ENCODE results near the gene JUNB. TPM values are rescaled to one million over a fixed set of nuclear protein-coding genes. Genes with fewer than 3 reads are reported as not detected.

JUNB gene
- total RNA-seq, 1 donor from 2014 or later, result 1,161 TPM

DNA sequence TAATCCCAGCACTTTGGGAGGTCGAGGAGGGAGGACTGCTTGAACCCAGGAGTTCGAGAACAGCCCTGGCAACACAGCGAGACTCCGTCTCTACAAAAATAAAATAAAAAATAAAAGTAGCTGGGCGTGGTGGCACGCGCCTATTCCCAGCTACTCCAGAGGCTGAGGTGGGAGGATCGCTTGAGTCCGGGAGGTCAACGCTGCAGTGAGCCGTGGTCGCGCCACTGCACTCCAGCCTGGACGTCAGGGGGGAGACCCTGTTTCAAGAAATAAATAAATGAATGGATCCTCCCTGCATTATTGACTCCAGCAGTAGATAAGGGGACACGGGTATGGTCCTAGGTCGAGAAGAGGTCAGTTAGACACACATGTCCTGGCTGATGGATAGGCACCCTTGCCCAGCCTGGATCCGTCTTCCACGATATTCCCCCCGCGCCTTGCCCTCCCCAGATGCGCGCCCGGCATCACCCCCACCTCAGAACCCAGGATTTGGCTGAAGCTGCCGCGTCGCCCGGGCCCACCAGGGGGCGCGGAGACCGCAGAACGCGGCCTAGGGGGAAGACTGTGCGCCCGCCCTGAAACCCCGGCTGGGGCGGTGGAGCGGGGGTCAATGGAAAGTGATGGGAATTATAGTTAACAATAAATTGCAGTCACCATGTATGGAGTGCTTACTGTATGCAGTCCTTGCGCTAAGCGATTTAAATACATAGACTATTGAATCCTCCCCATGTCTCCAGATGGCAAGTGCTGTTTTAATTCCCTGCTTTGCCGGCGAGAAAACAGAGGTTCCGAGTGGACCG is 13.9 kb upstream of the JUNB start:
- no peaks in the 10 kb centered on the region for H3K9me3 ChIP-seq
- H3K27ac ChIP-seq, result peak overlapping the region; percentile 94
- TF ChIP-seq, protein P1, sequence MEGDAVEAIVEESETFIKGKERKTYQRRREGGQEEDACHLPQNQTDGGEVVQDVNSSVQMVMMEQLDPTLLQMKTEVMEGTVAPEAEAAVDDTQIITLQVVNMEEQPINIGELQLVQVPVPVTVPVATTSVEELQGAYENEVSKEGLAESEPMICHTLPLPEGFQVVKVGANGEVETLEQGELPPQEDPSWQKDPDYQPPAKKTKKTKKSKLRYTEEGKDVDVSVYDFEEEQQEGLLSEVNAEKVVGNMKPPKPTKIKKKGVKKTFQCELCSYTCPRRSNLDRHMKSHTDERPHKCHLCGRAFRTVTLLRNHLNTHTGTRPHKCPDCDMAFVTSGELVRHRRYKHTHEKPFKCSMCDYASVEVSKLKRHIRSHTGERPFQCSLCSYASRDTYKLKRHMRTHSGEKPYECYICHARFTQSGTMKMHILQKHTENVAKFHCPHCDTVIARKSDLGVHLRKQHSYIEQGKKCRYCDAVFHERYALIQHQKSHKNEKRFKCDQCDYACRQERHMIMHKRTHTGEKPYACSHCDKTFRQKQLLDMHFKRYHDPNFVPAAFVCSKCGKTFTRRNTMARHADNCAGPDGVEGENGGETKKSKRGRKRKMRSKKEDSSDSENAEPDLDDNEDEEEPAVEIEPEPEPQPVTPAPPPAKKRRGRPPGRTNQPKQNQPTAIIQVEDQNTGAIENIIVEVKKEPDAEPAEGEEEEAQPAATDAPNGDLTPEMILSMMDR (IDR thresholded peaks at IDR 0.05), result peak; percentile 81 to 98 (median 96)
- TF ChIP-seq POLR2A (IDR thresholded peaks at IDR 0.05) (no peak), POLR2AphosphoS5 (IDR thresholded peaks at IDR 0.05; ENCODE audit: insufficient read depth in 1 of 2, low read depth in 1 of 2) (peak; percentile 53 to 76)
- no peaks in the 10 kb centered on the region for H3K27me3 ChIP-seq
- intact Hi-C loops (cut with DNase I), result loop anchor here (1.0 kb wide), 1 partner anchor 19 kb away; no protein-coding TSS in a partner anchor
- H3K4me1 ChIP-seq, result peaks cover 45% of the 10 kb centered on the region
- no peak for DNase-seq (ENCODE audit: extremely low spot score in 2 of 2)
- H3K36me3 ChIP-seq, result no peaks in the 10 kb centered on the region
- H3K4me3 ChIP-seq, result peak overlapping the region; percentile 56 to 85

DNA sequence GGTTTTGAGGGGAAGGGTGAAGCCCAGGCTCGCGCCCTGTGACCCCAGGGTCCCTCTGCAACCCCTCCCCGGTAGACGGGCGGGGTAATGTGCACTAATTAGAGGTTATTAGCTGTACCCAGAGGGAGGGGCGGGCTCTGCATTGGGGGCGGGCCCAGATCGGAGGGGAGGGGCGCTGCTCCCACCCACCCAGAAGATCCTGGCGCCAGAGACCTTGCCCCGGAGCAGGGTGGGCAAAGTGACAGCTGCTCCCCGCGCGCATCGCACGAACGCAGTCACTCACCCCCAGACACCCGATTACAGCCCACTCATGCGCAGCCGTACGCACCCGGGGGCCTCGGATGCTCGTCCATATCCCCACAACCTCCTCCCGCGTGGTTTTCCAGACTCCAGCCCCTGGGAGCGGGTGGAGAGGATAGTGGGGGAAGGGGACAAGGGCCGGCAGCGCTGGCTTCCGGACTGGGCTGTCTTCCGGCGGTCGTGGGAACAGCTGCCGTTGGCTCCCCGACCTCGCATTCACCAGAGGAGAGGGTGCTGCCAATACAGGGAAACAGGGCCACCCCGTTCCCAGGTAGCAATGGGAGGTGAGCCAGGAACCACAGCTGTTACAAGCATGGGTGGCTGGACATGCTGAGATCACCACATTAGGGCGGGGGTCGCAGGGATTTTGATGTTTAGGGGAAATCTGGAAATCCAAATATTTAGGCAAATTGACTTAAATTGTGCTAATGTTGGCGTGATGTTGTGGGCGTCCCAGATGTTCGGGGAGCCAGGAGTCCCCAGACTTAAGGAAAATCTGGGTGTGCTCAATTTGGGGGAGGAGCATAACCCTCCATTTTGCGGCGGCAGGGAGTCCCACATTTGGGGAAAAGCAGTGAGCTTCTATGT is 13.0 kb upstream of the JUNB start:
- Histone ChIP-seq H3K27me3 (no peaks in the 10 kb centered on the region), H3K9me3 (no peaks in the 10 kb centered on the region), H3K27ac (peak overlapping the region; percentile 94), H3K4me3 (peak overlapping the region; percentile 56 to 85), H3K4me1 (peaks cover 51% of the 10 kb centered on the region), H3K36me3 (no peaks in the 10 kb centered on the region)
- DNase-seq (ENCODE audit: extremely low spot score in 2 of 2), result no peak
- peak in 1 of 2 donors; percentile 4 for TF ChIP-seq POLR2A (IDR thresholded peaks at IDR 0.05)
- TF ChIP-seq, protein P1 (IDR thresholded peaks at IDR 0.05), result no peak
- peak in 1 of 2 donors; percentile 77 for TF ChIP-seq POLR2AphosphoS5 (IDR thresholded peaks at IDR 0.05; ENCODE audit: insufficient read depth in 1 of 2, low read depth in 1 of 2)
- intact Hi-C loops (cut with DNase I), result loop anchor here (1.0 kb wide), 1 partner anchor 18 kb away; no protein-coding TSS in a partner anchor

DNA sequence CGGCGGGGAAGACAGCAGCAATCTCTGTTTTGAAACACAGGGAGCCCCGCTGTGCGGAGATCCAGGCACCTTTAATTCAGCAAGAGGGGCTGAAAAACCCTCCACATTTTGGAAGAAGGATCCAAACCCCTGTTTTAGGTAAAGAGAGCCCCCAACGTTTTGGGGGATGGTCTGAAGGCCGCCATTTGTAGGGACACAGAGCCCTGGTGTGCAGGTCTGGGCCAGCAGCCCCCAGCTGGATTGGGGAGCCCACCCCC is 12.5 kb upstream of the JUNB start:
- no peak for DNase-seq (ENCODE audit: extremely low spot score in 2 of 2)
- H3K4me1 ChIP-seq, result peaks cover 57% of the 10 kb centered on the region
- H3K27me3 ChIP-seq, result no peaks in the 10 kb centered on the region
- intact Hi-C loops (cut with DNase I), result loop anchor here (1.0 kb wide), 1 partner anchor 17 kb away; no protein-coding TSS in a partner anchor
- TF ChIP-seq, protein P1 (IDR thresholded peaks at IDR 0.05), result no peak
- TF ChIP-seq POLR2A (IDR thresholded peaks at IDR 0.05), result no peak
- TF ChIP-seq POLR2AphosphoS5 (IDR thresholded peaks at IDR 0.05; ENCODE audit: insufficient read depth in 1 of 2, low read depth in 1 of 2), result no peak
- peak overlapping the region; percentile 94 for H3K27ac ChIP-seq
- H3K4me3 ChIP-seq, result peak overlapping the region; percentile 56 to 85
- H3K9me3 ChIP-seq, result no peaks in the 10 kb centered on the region
- no peaks in the 10 kb centered on the region for H3K36me3 ChIP-seq

DNA sequence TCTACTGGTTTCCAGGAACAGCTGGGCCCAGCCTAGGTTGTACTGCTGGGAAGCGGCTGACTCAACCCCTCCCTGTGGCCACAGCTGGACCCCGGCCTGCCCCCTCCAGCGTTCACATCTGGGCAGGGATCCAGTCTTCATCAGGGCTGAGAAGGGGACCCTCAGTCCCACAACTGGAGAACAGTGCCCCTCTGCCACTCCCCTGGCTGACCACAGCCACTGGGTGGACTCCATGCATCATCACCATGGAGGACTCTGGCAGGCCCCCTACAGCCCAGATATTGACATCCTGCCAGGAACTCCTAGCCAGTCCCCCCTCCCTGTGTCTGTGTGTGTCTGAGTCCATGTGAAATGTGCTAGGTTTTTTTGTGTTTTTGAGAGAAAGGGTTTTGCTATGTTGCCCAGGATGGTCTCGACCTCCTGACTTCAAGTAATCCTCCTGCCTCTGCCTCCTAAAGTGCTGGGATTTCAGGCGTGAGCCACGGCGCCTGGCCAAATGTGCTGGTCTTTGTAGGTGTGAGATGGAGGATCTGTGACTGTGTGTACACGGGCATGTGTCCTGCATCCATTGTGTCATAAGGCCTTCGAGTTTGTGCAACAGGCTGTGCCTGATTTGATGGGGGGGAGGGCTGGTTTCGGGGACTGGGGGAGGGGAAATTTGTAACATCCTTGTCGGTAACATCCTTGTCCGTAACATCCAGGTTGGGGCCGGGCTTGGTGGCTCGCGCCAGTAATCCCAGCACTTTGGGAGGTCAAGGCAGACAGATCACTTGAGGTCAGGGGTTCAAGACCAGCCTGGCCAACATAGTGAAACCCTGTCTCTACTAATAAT is 11.9 kb upstream of the JUNB start:
- no peak for DNase-seq (ENCODE audit: extremely low spot score in 2 of 2)
- Histone ChIP-seq H3K36me3 (no peaks in the 10 kb centered on the region), H3K9me3 (no peaks in the 10 kb centered on the region), H3K27me3 (no peaks in the 10 kb centered on the region), H3K4me3 (peak overlapping the region; percentile 56 to 85), H3K27ac (peak overlapping the region; percentile 94), H3K4me1 (peaks cover 62% of the 10 kb centered on the region)
- intact Hi-C loops (cut with DNase I), result no loop called here
- no peak for TF ChIP-seq POLR2A (IDR thresholded peaks at IDR 0.05)
- peak in 1 of 2 donors; percentile 52 for TF ChIP-seq POLR2AphosphoS5 (IDR thresholded peaks at IDR 0.05; ENCODE audit: insufficient read depth in 1 of 2, low read depth in 1 of 2)

DNA sequence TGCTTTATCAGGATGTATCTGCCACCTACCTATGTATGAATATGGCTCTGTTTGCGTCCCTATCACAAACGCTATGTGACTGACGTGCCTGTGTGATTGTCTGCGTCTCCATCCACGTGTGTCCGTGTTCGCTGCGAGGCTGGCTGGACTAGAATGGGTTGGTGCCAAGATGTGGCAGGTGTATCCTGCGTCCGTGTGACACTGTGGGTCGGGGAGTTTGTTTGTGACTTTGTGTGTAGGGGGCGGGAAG is 9.2 kb upstream of the JUNB start:
- no peak for DNase-seq (ENCODE audit: extremely low spot score in 2 of 2)
- peak overlapping the region; percentile 97 for H3K27ac ChIP-seq
- H3K27me3 ChIP-seq, result no peaks in the 10 kb centered on the region
- intact Hi-C loops (cut with DNase I), result no loop called here
- no peaks in the 10 kb centered on the region for H3K36me3 ChIP-seq
- TF ChIP-seq, protein P1 (IDR thresholded peaks at IDR 0.05), result no peak
- TF ChIP-seq POLR2AphosphoS5 (IDR thresholded peaks at IDR 0.05; ENCODE audit: insufficient read depth in 1 of 2, low read depth in 1 of 2), result peak in 1 of 2 donors; percentile 16
- TF ChIP-seq POLR2A (IDR thresholded peaks at IDR 0.05), result no peak
- H3K4me1 ChIP-seq, result peaks cover 73% of the 10 kb centered on the region
- H3K4me3 ChIP-seq, result peak overlapping the region; percentile 45 to 59
- H3K9me3 ChIP-seq, result no peaks in the 10 kb centered on the region
